Upper lobe of left lung (tissue), 4 donors: ENCODE results near the gene SAMD3.

Source experiments
- CTCF ChIP-seq, 6 experiments: fragments of 450-650 bp in 4 of 6; fragments of 200-600 bp in 2 of 6; sonication (generic) in 2 of 6; IDR thresholded peaks; one replicate each; pipeline ENCODE4 v1.5.1; 2016 to 2019; ENCODE audit warnings: antibody characterized with exemption in 6 of 6
- EP300 ChIP-seq, 4 donors: sonication (generic); formaldehyde crosslinking; IDR thresholded peaks; one replicate each; pipeline ENCODE4 v1.5.1; 2017; ENCODE audit warnings: antibody characterized with exemption in 4 of 4, control low read depth in 2 of 4

- TF ChIP-seq EP300 (IDR thresholded peaks at IDR 0.05) (no peak), CTCF (IDR thresholded peaks at IDR 0.05) (no peak)
Measured at GRCh38 chr6:130129762-130130246, 92.9 kb downstream of the SAMD3 start.
